HUDEP-2 (cell line): ENCODE results near the gene ARHGAP15.

Experiments used
- DNase-seq, 76 experiments: peaks; one replicate each; lab custom pipeline; 2025; ENCODE audit not compliant: unreplicated experiment in 76 of 76; lab: John Stamatoyannopoulos, UW

The ARHGAP15 gene

GRCh38 chr2:143553261-143553660 is 424.0 kb downstream of the ARHGAP15 start:
- no peak for DNase-seq

DNA sequence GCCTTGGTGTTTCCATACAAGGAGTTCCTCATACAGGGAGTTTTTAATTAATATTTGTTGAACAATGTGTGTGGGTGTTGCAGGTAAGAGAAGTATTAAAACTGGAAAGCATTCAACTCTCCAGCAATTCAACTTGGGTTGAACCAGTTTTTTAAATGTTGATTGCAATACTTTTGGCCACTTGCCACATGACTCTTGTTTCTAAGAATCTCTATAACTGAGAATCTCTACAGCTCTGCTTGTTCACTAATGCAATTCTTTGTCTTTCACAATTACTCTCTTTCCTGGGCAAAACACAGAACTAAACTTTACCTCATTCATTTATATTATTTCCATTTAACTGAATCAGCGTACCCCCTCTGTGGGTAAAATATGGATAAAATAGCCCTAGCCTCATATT is 429.4 kb downstream of the ARHGAP15 start:
- DNase-seq = peak in 6 of 76 experiments; percentile 4 to 21 (median 8)

DNA sequence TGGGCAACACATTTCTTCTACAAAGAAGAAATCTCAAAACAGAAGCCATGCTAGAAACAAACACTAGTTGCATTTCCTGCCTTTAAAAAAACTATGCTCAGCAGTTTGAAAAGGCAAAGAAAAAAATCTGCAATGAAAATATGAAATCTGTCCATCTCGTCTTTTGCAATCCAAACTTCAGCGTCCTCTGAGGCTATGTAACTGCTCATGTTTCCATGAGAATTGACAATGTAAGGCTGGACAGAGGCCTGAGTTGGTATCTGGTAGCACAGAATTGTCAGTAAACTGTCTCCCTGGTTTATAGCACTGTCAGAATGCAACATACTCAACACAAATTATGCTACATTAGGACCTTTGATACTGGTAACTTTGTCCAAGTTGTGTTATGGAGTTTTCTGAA is 429.9 kb downstream of the ARHGAP15 start:
- DNase-seq = no peak

DNA sequence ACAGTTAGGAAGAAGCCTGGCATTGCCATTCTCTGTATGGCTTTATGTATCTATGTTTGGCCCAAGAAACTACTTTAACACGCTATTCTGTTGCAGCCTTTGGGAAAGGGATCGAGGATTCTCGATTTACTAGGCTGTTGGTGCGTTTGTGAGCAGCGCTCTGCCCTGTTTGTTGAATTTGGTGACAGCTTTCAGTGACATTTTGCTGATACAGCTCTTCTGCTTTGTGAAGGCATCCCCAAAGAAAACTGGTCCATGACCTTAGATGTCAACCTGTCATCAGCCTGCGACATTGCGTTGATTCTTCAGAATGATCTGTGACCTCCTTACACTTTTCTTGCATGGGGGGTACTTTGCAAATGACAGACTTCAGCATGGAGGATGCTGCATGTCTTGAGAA is 431.5 kb downstream of the ARHGAP15 start:
- DNase-seq = no peak

GRCh38 chr2:143564419-143564818 is 435.2 kb downstream of the ARHGAP15 start:
- DNase-seq = no peak

GRCh38 chr2:143571747-143572146 is 442.5 kb downstream of the ARHGAP15 start:
- DNase-seq = no peak

DNA sequence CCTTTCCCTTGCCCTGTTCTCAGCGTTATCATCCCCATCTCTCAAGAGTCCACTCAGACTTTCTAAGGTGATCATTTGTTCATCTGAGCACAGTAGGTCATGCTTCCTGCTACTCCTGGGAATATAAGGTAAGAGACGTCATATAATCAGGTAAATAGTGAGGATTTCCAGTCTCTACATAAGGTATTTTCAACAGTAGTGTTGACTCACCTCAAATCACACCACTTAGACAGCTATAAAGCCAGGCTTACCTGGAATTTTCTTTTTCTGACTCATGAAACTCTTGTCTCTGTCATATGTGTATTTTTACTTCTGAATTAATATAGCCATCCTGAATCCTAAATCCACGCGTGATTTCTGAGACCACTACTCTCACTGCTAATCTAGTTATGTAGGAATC is 443.2 kb downstream of the ARHGAP15 start:
- no peak for DNase-seq

DNA sequence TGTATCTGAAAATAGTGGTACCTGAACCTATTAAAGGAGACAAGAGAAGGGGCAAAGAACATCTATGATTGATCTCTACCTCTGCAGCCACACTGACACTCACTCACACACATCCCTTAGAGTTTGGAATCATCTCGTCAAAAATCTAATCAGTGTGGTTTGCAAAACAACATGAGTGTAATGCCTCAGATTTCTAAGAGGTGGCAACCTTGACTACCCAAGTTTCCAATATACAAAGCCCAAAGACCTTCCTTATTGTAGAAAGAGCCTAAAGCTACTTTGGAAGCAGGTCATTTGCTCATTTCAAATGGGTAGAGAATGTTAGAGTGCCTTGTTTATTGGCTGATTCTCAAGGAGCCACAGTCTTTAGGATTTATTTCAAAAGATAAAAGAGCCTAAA is 444.9 kb downstream of the ARHGAP15 start:
- no peak for DNase-seq

- DNase-seq = peak in 3 of 76 experiments; percentile 7 to 10 (median 10)
Observed at GRCh38 chr2:143575340-143575739, 446.1 kb downstream of the ARHGAP15 start.

GRCh38 chr2:143577489-143577888 is 448.3 kb downstream of the ARHGAP15 start:
- DNase-seq = no peak

DNA sequence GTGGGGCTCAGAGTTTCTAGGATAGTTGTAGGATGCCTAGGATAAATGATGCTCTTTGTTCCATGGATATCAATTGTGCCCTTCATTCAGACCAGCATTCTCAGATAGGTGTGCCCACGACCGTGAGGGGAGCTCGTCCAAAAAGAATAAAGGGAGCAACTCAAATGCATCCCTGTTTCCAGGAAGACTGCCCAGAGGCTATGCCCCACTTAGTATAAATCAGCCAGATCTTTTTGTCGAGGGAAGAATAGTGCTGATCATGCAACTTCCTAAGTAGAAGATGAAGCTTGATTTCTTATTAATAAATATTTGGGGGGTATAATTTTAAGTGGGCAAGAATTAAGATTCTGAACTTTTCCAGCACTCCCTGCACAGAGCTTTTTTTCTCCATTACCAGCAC is 450.2 kb downstream of the ARHGAP15 start:
- no peak for DNase-seq

DNA sequence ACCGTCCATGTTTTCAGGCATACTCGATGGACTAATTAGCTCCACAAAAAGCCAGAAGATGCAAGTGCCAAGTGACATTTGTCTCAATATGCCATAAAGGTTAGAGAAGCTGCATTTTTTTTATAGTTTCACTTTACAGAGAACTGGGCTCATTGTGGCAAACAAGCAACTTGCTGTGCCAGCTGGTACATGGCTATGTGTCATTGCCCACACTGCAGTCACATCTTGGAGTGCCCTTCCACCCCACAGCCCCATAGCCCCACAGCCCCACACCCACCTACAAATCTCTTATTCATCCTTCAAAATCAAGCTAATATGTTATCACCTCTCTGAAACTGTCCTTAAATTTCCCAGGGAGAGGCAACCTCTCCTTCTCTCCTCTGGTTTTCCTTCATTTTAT is 451.9 kb downstream of the ARHGAP15 start:
- DNase-seq = no peak

- DNase-seq = no peak
Observed at GRCh38 chr2:143582046-143582747, 453.0 kb downstream of the ARHGAP15 start.

- DNase-seq = no peak
Observed at GRCh38 chr2:143584936-143585335, 455.7 kb downstream of the ARHGAP15 start.

DNA sequence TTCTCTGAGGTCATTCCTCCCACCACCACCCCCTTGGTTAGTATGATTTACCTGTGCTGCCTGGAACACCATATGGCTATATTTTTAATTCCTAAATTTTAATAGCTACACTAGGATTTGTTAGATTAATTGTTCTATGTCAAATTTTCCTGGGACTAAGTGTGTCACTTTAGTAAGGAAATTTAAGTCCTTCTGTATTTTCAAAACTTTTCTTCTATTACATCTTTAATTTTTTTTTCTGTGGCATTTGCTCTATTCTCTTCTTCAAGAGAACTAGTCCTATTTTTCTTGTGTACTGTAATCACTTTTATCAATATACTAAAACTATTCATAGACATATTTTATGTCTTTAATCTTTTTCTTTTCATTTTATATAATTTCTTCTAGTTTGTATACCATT is 456.9 kb downstream of the ARHGAP15 start:
- DNase-seq = no peak

- DNase-seq = no peak
Observed at GRCh38 chr2:143588746-143589145, 459.5 kb downstream of the ARHGAP15 start.

GRCh38 chr2:143594161-143594560 is 464.9 kb downstream of the ARHGAP15 start:
- no peak for DNase-seq

DNA sequence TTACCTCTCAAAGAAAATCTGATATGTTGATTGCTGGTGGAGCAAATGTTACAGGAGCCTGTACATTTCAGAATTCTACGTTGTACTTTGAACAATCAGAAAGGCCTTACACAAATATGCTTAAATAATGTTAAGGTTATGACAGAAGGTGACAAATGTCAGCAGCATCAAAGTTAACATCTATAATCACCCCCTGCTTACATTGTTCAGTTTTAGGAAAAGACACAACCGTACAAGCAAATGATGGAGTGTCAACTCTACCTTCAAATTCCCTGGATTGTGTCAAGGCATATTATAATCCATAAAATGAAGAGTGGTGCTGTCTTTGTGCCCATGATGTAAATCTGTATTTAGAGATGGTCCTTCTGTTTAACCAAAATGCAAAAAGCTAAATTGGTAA is 465.5 kb downstream of the ARHGAP15 start:
- DNase-seq = no peak

DNA sequence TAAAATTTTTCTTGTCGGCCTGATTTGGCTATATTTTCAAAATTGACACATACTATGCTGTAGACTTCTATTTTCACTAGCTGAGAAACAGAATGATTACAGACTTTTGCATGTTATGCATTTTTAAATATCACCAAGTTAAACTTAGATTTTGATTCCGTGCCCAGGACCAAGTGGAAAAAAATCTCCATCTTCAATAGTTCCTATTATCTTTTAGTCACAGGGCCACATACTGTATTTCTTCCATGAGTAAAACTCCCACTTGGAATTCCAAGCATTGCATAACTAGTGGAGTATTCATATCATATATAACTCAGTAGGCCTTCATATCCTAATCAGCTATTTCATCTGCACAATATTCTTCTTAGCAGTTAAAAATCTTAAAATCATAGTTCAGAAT is 470.9 kb downstream of the ARHGAP15 start:
- DNase-seq = no peak

DNA sequence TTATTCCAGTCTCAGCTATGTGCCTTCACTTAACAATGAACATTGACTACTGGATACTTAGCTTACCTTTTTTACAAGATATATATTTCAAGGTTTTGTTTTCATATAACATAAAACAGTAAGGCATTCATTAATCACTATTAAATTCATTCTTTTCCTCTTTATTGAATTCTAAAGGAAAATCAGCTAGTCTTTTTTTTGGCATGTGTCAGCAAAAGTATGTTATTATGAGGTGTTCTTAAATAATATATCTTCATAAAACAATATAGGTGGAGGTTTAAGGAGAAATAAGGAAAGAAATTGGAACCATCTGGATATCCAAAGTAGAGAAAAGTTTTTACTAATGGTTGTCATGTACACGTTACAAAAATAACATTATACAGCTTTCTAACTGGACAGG is 472.6 kb downstream of the ARHGAP15 start:
- no peak for DNase-seq

DNA sequence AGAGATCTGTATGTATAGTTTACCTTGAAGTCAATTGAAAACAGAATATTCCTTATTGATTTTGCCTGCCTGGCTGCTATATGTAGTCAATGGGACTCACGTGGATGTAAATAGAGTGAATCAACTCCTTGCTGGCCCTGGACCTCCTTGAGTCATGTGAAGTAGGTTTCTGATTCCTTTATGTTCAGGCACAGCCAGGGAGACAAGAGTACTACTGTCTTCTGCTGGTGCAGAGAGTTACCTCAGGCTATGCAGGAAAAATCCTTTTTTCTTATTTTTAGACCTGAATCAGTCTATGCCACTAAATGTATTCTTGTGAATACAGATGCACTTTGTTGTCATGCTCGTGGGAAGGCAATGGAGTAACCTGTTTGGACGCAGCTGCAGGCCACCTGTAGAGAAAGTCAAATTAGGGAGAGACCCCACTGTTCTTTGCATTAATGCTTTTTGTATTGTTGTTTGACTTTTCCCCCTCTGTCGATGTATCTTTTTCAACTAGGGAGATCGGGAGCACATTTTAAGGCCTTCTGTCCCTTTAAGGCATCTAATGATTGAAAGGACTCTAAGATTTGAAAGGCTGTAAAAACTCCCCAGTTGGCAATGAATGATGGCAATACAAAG is 473.9 kb downstream of the ARHGAP15 start:
- no peak for DNase-seq

GRCh38 chr2:143603846-143604565 is 474.8 kb downstream of the ARHGAP15 start:
- no peak for DNase-seq
